MM.1S (cell line): ENCODE measurements around the gene SELENBP1.

Experiments
- CTCF ChIP-seq: fragments of 300-600 bp; sonication (generic); IDR thresholded peaks from 2 replicates; pipeline ENCODE4 v1.5.1; 2016; ENCODE audit warnings: antibody characterized with exemption, low read length, mixed read lengths
- EZH2 ChIP-seq: fragments of 300-600 bp; sonication (generic); optimal IDR thresholded peaks from 2 replicates; pipeline ENCODE3; 2017; ENCODE audit warnings: low read depth, mild to moderate bottlenecking, antibody characterized with exemption, low read length, mixed read lengths
- EZH2phosphoT487 ChIP-seq: fragments of 300-600 bp; sonication (generic); IDR thresholded peaks from 2 replicates; pipeline ENCODE4 v1.6.1; 2018; ENCODE audit warnings: antibody characterized with exemption, low read length

DNA sequence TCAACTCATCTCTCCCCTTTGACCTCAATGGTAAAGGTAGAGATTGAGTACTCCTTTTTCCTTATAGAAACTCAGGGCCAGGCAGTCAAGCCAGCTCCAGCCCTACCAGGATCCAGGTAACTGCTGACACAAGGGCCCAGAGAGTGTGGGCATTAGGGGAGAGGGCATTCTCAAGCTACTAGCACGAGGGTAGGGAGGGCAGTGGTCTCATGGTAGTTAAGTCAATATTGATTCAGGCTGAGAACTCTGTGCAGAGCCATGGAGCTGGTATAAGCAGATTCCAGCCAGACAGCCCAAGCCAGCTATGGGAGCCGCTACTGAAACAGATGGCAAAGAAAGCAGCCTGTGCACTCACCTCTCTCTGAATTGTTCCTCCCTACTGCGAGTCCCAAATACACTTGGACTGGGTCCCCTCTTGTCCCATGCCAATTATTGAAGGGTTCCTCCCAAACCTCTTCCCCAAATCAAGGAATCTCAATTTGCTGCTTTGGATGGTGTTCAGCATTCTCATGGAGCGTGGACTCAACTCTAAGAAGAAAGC is 48.0 kb downstream of the SELENBP1 start:
- TF ChIP-seq CTCF: no peak
- TF ChIP-seq EZH2: no peak
- no peak for TF ChIP-seq EZH2phosphoT487
